MCF 10A (cell line): ENCODE results near the gene KRTAP10-8. TPM values are rescaled to one million over a fixed set of nuclear protein-coding genes. Genes with fewer than 3 reads are reported as not detected.
"Not testable (repeated sequence)": the region's sequence is repeated elsewhere in the genome, so short reads cannot be mapped to it uniquely, and the experiment has no call there.

Source experiments
- BruUV-seq: library from RNA; stranded (reverse); fragments of 400-500 nt; replicated peaks from 2 replicates; lab custom pipeline; 2021; lab: Mats Ljungman, UMichigan
- CTCF ChIA-PET: fragments of 300-600 bp; sonication (Branson Sonifier 250); formaldehyde crosslinking; extraction: SDS; loops from one replicate; lab custom pipeline; 2021; ENCODE audit warnings: antibody characterized with exemption, inconsistent platforms; lab: Yijun Ruan, JAX
- POLR2A ChIA-PET: fragments of 300-600, 350-650 bp; sonication (Branson Sonifier 250); formaldehyde crosslinking; extraction: SDS; loops from one replicate; lab custom pipeline; 2020; ENCODE audit warnings: antibody characterized with exemption, inconsistent platforms; lab: Yijun Ruan, JAX
- DNase-seq: peaks from one replicate; pipeline ENCODE4 v3.0.0-alpha.2; 2018; ENCODE audit not compliant: unreplicated experiment
- H3K27ac Mint-ChIP-seq: one replicate; pipeline ENCODE4 v1.8.0; 2022; ENCODE audit warnings: mild to moderate bottlenecking, low read depth, mixed read lengths; ENCODE audit not compliant: unreplicated experiment
- H3K27me3 Mint-ChIP-seq: one replicate; pipeline ENCODE4 v1.8.0; 2022; ENCODE audit warnings: mixed read lengths; ENCODE audit not compliant: insufficient read depth, unreplicated experiment
- H3K36me3 Mint-ChIP-seq: one replicate; pipeline ENCODE4 v1.8.0; 2022; ENCODE audit warnings: mild to moderate bottlenecking, moderate library complexity, mixed read lengths; ENCODE audit not compliant: insufficient read depth, unreplicated experiment
- H3K4me1 Mint-ChIP-seq: one replicate; pipeline ENCODE4 v1.8.0; 2022; ENCODE audit warnings: mixed read lengths; ENCODE audit not compliant: insufficient read depth, unreplicated experiment
- H3K4me3 Mint-ChIP-seq: one replicate; pipeline ENCODE4 v1.8.0; 2022; ENCODE audit warnings: mild to moderate bottlenecking, moderate library complexity, mixed read lengths; ENCODE audit not compliant: unreplicated experiment
- H3K9me3 Mint-ChIP-seq: one replicate; pipeline ENCODE4 v1.8.0; 2022; ENCODE audit warnings: mixed read lengths; ENCODE audit not compliant: unreplicated experiment
- intact Hi-C: fragments of 100-400 bp; cut with micrococcal nuclease; formaldehyde crosslinking; loops from 2 replicates; pipeline ENCODE4 v1.14.1; 2022
- total RNA-seq: library from RNA; stranded (reverse); gene quantifications from 2 replicates; pipeline ENCODE4 v1.2.3, GENCODE V29; 2022
- TF ChIP-seq, protein P1 (sequence below): fragments of 200-600 bp; IDR thresholded peaks from one replicate; pipeline ENCODE4 v1.8.0; 2022; ENCODE audit warnings: antibody characterized with exemption, mild to moderate bottlenecking; ENCODE audit not compliant: unreplicated experiment

The KRTAP10-8 gene
- total RNA-seq, 1 experiment from 2014 or later, result not detected

- CTCF ChIA-PET, result interaction anchor here (1.3 kb wide), 1 partner anchor 198 kb away, joined by 3 read pairs; no protein-coding TSS in a partner anchor
- Mint-ChIP-seq H3K36me3 (peaks cover 5% of the 10 kb centered on the region), H3K4me1 (peaks cover 6% of the 10 kb centered on the region), H3K27me3 (peaks cover 14% of the 10 kb centered on the region), H3K4me3 (no peak overlapping the region), H3K27ac (no peak overlapping the region), H3K9me3 (peaks cover 14% of the 10 kb centered on the region)
- no peak for DNase-seq
- no TSS peak for BruUV-seq
- POLR2A ChIA-PET, result no interaction called here
- intact Hi-C loops, result no loop called here
- TF ChIP-seq, protein P1, sequence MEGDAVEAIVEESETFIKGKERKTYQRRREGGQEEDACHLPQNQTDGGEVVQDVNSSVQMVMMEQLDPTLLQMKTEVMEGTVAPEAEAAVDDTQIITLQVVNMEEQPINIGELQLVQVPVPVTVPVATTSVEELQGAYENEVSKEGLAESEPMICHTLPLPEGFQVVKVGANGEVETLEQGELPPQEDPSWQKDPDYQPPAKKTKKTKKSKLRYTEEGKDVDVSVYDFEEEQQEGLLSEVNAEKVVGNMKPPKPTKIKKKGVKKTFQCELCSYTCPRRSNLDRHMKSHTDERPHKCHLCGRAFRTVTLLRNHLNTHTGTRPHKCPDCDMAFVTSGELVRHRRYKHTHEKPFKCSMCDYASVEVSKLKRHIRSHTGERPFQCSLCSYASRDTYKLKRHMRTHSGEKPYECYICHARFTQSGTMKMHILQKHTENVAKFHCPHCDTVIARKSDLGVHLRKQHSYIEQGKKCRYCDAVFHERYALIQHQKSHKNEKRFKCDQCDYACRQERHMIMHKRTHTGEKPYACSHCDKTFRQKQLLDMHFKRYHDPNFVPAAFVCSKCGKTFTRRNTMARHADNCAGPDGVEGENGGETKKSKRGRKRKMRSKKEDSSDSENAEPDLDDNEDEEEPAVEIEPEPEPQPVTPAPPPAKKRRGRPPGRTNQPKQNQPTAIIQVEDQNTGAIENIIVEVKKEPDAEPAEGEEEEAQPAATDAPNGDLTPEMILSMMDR, result no peak
Observed at GRCh38 chr21:44595524-44595923, 16.4 kb upstream of the KRTAP10-8 start.

GRCh38 chr21:44596068-44596725 lies 15.7 kb upstream of the KRTAP10-8 start:
- Mint-ChIP-seq H3K9me3 (peaks cover 14% of the 10 kb centered on the region), H3K36me3 (peaks cover 5% of the 10 kb centered on the region), H3K27ac (no peak overlapping the region), H3K4me1 (peaks cover 6% of the 10 kb centered on the region), H3K27me3 (peaks cover 17% of the 10 kb centered on the region), H3K4me3 (no peak overlapping the region)
- DNase-seq, result no peak
- intact Hi-C loops, result no loop called here
- CTCF ChIA-PET, result interaction anchor here (1.1 to 1.3 kb wide), 2 partner anchors 197 to 198 kb away, joined by 3 read pairs; no protein-coding TSS in a partner anchor
- TF ChIP-seq, protein P1, result no peak
- POLR2A ChIA-PET, result interaction anchor here (0.7 to 1.5 kb wide), 2 partner anchors 29 to 343 kb away, joined by 3 read pairs; no protein-coding TSS in a partner anchor
- no TSS peak for BruUV-seq

- peaks cover 6% of the 10 kb centered on the region for H3K4me1 Mint-ChIP-seq
- peaks cover 14% of the 10 kb centered on the region for H3K9me3 Mint-ChIP-seq
- peaks cover 5% of the 10 kb centered on the region for H3K36me3 Mint-ChIP-seq
- peak; percentile 11 for DNase-seq
- H3K4me3 Mint-ChIP-seq, result no peak overlapping the region
- ChIA-PET CTCF (no interaction called here), POLR2A (no interaction called here)
- TF ChIP-seq, protein P1, result no peak
- BruUV-seq, result no TSS peak
- H3K27ac Mint-ChIP-seq, result no peak overlapping the region
- H3K27me3 Mint-ChIP-seq, result peaks cover 26% of the 10 kb centered on the region
- intact Hi-C loops, result no loop called here
Observed at GRCh38 chr21:44598061-44598460, 13.8 kb upstream of the KRTAP10-8 start.

DNA sequence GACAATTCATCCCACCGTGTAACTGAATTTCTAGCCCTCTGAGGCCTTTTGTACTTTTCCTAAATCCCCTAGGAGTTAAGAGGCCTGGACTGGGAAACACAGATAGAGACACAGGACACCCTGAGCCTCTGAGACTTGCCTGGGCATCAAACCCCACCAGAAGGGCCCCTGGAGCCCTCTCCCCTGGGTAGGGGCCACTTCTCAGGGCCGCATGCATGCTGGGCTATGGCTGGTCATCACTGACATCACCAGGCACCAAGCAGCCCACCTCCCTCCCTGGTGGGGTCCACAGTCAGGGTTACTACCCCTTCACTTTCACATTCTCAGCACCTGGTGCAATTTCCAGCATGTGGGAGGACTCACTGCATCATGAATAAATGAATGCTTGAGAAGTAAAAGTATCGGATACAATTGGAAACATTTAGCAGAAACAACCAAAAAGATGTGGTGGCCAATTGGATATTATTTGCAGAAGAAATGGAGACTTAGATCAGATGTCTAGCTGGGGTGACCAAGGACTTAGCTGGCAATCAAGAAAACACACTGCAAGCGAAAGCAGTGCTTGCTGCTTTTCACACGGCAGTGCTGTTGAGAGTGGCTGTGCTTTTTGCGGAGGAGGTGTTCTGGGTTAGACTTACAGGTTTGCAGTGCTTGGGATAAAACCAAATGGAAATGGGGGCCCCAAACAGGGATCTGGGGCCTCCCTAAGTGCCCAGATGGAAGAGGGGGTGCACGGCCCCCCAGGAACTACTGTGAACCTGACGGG lies 12.4 kb upstream of the KRTAP10-8 start:
- H3K9me3 Mint-ChIP-seq, result peaks cover 14% of the 10 kb centered on the region
- no peak overlapping the region for H3K27ac Mint-ChIP-seq
- no peak for DNase-seq
- peaks cover 6% of the 10 kb centered on the region for H3K4me1 Mint-ChIP-seq
- ChIA-PET POLR2A (no interaction called here), CTCF (no interaction called here)
- no TSS peak for BruUV-seq
- intact Hi-C loops, result no loop called here
- H3K4me3 Mint-ChIP-seq, result no peak overlapping the region
- peaks cover 5% of the 10 kb centered on the region for H3K36me3 Mint-ChIP-seq
- peaks cover 36% of the 10 kb centered on the region for H3K27me3 Mint-ChIP-seq
- TF ChIP-seq, protein P1, result no peak

GRCh38 chr21:44600118-44600978 lies 11.5 kb upstream of the KRTAP10-8 start, which contains the start of gene KRTAP10-7:
TSS of gene KRTAP10-7 (plus strand) at chr21:44600597. CDS start at chr21:44600622, 25 bp downstream.
- Mint-ChIP-seq H3K9me3 (peaks cover 14% of the 10 kb centered on the region), H3K27me3 (peaks cover 45% of the 10 kb centered on the region)
- H3K36me3 Mint-ChIP-seq, DNase-seq, H3K4me1 Mint-ChIP-seq, H3K27ac Mint-ChIP-seq, intact Hi-C loops, BruUV-seq, H3K4me3 Mint-ChIP-seq, POLR2A ChIA-PET: not testable (repeated sequence)
- CTCF ChIA-PET, result interaction anchor here (0.7 kb wide), 1 partner anchor 27 kb away, joined by 4 read pairs; no protein-coding TSS in a partner anchor
